Measurements from ENCODE around the gene TMCO6.
"Not testable (repeated sequence)": the region's sequence is repeated elsewhere in the genome, so short reads cannot be mapped to it uniquely, and the experiment has no call there.

The TMCO6 gene

DNA sequence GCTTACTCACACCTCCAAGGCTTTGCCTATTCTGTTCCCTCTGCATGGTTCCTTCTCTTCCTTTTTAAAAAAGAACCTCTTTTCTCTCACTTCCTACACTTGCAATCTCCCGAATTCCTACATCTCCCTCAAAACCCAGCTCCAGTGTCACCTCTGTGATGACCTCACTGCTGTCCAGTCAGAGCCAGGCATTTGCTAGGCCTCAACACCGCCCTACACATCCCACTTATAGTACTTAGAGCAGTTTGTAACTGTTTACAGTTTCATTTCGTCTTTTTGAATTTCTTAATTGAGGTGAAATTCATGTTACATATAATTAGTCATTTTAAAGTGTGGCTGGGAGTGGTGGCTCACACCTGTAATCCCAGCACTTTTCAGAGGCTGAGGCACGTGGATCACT lies 37.1 kb upstream of the TMCO6 start (continued):
- TF ChIP-seq ZFP30 (CRISPR knock-in tag; IDR thresholded peaks at IDR 0.05) (no peak), RARB (CRISPR knock-in tag; IDR thresholded peaks at IDR 0.05) (no peak)
- TF ChIP-seq, protein P1, sequence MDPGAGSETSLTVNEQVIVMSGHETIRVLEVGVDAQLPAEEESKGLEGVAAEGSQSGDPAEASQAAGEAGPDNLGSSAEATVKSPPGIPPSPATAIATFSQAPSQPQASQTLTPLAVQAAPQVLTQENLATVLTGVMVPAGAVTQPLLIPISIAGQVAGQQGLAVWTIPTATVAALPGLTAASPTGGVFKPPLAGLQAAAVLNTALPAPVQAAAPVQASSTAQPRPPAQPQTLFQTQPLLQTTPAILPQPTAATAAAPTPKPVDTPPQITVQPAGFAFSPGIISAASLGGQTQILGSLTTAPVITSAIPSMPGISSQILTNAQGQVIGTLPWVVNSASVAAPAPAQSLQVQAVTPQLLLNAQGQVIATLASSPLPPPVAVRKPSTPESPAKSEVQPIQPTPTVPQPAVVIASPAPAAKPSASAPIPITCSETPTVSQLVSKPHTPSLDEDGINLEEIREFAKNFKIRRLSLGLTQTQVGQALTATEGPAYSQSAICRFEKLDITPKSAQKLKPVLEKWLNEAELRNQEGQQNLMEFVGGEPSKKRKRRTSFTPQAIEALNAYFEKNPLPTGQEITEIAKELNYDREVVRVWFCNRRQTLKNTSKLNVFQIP (CRISPR knock-in tag; IDR thresholded peaks at IDR 0.05; ENCODE audit: borderline replicate concordance, low read depth): no peak

DNA sequence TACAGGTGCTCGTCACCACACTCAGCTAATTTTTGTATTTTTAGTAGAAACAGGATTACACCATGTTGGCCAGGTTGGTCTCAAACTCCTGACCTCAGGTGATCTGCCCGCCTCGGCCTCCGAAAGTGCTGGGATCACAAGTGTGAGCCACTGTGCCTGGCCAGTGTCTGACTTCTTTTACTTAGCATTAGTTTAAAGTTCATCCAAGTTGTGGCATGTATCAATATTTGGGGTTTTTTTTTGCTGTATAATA lies 35.9 kb upstream of the TMCO6 start:
- ATAC-seq: not testable (repeated sequence)

DNA sequence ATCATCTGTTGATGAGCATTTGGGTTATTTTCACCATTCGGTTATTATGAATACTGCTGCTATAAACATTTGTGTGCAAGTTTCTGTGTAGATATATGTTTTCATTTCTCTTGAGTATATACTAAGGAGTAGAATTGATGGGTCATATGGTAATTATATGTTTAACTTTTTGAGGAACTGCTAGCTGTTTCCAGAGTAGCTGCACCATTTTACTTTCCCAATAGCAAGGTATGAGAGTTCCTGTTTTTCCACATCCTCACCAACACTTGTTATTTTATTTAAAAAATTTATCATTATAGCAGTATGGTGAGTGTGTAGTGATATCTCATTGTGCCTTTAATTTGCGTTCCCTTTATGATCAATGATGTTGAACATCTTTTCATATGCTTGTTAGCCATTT lies 35.5 kb upstream of the TMCO6 start:
- no peak for ATAC-seq
- TF ChIP-seq ZC3H10 (CRISPR knock-in tag; IDR thresholded peaks at IDR 0.05) (no peak), ESRRG (CRISPR knock-in tag; IDR thresholded peaks at IDR 0.05) (no peak), ARNTL (CRISPR knock-in tag; IDR thresholded peaks at IDR 0.05; ENCODE audit: borderline replicate concordance, low read depth) (no peak), ZFP30 (CRISPR knock-in tag; IDR thresholded peaks at IDR 0.05) (no peak), ZNF70 (CRISPR knock-in tag; IDR thresholded peaks at IDR 0.05) (no peak), ISL1 (CRISPR knock-in tag; IDR thresholded peaks at IDR 0.05) (no peak), TOX (CRISPR knock-in tag; IDR thresholded peaks at IDR 0.05; ENCODE audit: borderline replicate concordance) (no peak), ZFP3 (CRISPR knock-in tag; IDR thresholded peaks at IDR 0.05) (no peak)

DNA sequence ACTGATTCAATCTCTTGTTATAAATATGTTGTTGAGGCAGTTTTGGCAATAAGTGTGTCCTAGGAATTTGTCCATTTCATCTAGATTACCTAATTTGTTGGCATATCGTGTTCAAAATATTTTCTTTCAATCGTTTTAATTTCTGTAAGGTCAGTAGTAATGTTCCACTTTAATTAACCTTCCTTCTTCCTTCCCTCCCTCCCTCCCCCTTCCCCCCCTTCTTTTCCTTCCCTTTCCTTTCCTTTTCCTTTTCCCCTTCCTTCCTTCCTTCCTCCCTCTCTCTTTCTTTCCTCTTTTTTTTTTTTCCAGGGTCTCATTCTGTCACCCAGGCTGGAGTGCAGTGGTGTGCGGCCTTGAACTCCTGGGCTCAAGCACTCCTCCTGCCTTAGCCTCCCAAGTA lies 33.4 kb upstream of the TMCO6 start:
- ATAC-seq: no peak
- TF ChIP-seq ARNTL (CRISPR knock-in tag; IDR thresholded peaks at IDR 0.05; ENCODE audit: borderline replicate concordance, low read depth) (no peak), ZNF565 (CRISPR knock-in tag; conservative IDR thresholded peaks at IDR 0.05; ENCODE audit: low read depth) (no peak), GLIS3 (CRISPR knock-in tag; IDR thresholded peaks at IDR 0.05) (no peak), RARB (CRISPR knock-in tag; IDR thresholded peaks at IDR 0.05) (no peak), CSDC2 (CRISPR knock-in tag; IDR thresholded peaks at IDR 0.05) (no peak), PPARA (CRISPR knock-in tag; IDR thresholded peaks at IDR 0.05; ENCODE audit: borderline replicate concordance) (no peak), TCF4 (CRISPR knock-in tag; IDR thresholded peaks at IDR 0.05; ENCODE audit: borderline replicate concordance) (no peak), ZFP30 (CRISPR knock-in tag; IDR thresholded peaks at IDR 0.05) (no peak), ZNF70 (CRISPR knock-in tag; IDR thresholded peaks at IDR 0.05) (no peak)
- TF ChIP-seq, protein P1 (CRISPR knock-in tag; IDR thresholded peaks at IDR 0.05; ENCODE audit: borderline replicate concordance, low read depth): no peak

DNA sequence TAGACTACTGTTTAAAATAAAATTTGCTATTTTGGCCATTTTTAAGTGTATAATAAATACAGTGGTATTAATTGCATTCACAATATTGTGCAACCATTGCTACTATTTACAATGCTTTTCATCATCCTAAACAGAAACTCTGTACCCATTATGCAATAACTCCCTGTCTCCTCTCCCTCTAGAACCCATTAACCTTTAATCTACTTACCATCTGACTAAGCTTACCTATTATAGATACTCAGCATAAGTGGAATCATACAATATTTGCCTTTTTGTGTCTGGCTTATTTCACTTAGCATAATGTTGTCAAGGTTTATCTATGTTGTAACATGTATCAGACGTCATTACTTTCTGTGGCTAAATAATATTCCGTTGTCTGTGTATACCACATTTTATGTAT lies 32.2 kb upstream of the TMCO6 start:
- no peak for ATAC-seq
- TF ChIP-seq ISL1 (CRISPR knock-in tag; IDR thresholded peaks at IDR 0.05) (peak; percentile 78), ZFP3 (CRISPR knock-in tag; IDR thresholded peaks at IDR 0.05) (no peak)

DNA sequence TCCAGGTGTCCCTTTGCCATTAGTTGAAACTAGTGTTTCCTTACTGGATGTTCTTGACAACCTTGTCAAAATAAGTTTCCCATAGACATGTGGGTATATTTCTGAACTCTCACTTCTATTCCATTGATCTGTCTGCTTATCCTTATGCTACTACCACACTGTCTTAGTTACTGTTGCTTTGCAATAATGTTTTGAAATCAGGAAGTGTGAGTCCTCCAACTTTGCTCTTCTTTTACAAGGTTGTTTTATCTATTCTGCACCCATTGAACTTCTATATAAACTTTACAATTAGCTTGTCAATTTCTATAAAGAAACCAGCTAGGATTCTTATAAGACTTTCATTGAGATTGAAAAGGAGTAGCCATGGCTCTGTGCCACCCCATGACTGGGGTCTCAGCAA lies 30.5 kb upstream of the TMCO6 start:
- TF ChIP-seq ZNF8 (CRISPR knock-in tag; IDR thresholded peaks at IDR 0.05): no peak
- no peak for TF ChIP-seq GLIS3 (CRISPR knock-in tag; IDR thresholded peaks at IDR 0.05)
- no peak for TF ChIP-seq RARB (CRISPR knock-in tag; IDR thresholded peaks at IDR 0.05)
- no peak for ATAC-seq

DNA sequence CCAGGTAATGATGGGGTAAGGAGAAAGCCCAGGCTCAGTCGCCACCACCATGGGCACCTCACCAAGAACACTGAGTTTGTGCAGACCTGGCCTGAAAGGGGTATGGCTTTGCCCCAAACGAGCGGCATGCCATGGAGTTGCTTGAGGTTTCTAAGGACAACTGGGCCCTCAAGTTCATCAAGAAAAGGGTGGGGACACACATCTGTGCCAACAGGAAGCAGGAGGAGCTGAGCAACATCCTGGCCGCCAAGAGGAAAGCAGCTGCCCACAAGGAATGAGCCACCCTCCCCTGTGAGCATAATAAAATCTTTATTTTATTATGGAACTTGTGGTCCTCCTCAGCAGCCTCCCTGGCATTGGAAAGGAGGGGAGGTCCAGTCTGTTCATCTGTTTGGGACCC lies 30.1 kb upstream of the TMCO6 start:
- ATAC-seq: no peak
- TF ChIP-seq, protein P2, sequence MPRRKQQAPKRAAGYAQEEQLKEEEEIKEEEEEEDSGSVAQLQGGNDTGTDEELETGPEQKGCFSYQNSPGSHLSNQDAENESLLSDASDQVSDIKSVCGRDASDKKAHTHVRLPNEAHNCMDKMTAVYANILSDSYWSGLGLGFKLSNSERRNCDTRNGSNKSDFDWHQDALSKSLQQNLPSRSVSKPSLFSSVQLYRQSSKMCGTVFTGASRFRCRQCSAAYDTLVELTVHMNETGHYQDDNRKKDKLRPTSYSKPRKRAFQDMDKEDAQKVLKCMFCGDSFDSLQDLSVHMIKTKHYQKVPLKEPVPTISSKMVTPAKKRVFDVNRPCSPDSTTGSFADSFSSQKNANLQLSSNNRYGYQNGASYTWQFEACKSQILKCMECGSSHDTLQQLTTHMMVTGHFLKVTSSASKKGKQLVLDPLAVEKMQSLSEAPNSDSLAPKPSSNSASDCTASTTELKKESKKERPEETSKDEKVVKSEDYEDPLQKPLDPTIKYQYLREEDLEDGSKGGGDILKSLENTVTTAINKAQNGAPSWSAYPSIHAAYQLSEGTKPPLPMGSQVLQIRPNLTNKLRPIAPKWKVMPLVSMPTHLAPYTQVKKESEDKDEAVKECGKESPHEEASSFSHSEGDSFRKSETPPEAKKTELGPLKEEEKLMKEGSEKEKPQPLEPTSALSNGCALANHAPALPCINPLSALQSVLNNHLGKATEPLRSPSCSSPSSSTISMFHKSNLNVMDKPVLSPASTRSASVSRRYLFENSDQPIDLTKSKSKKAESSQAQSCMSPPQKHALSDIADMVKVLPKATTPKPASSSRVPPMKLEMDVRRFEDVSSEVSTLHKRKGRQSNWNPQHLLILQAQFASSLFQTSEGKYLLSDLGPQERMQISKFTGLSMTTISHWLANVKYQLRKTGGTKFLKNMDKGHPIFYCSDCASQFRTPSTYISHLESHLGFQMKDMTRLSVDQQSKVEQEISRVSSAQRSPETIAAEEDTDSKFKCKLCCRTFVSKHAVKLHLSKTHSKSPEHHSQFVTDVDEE (CRISPR knock-in tag; IDR thresholded peaks at IDR 0.05): no peak
- TF ChIP-seq, protein P1 (CRISPR knock-in tag; IDR thresholded peaks at IDR 0.05; ENCODE audit: borderline replicate concordance, low read depth): no peak
- no peak for TF ChIP-seq RARB (CRISPR knock-in tag; IDR thresholded peaks at IDR 0.05)
- TF ChIP-seq OSR1 (CRISPR knock-in tag; IDR thresholded peaks at IDR 0.05): no peak
- no peak for TF ChIP-seq CSDC2 (CRISPR knock-in tag; IDR thresholded peaks at IDR 0.05)
- TF ChIP-seq SNAI2 (CRISPR knock-in tag; IDR thresholded peaks at IDR 0.05): no peak
- no peak for TF ChIP-seq ARNTL (CRISPR knock-in tag; IDR thresholded peaks at IDR 0.05; ENCODE audit: borderline replicate concordance, low read depth)
- TF ChIP-seq PPARA (CRISPR knock-in tag; IDR thresholded peaks at IDR 0.05; ENCODE audit: borderline replicate concordance): no peak
- no peak for TF ChIP-seq ISL1 (CRISPR knock-in tag; IDR thresholded peaks at IDR 0.05)
- TF ChIP-seq, protein P3, sequence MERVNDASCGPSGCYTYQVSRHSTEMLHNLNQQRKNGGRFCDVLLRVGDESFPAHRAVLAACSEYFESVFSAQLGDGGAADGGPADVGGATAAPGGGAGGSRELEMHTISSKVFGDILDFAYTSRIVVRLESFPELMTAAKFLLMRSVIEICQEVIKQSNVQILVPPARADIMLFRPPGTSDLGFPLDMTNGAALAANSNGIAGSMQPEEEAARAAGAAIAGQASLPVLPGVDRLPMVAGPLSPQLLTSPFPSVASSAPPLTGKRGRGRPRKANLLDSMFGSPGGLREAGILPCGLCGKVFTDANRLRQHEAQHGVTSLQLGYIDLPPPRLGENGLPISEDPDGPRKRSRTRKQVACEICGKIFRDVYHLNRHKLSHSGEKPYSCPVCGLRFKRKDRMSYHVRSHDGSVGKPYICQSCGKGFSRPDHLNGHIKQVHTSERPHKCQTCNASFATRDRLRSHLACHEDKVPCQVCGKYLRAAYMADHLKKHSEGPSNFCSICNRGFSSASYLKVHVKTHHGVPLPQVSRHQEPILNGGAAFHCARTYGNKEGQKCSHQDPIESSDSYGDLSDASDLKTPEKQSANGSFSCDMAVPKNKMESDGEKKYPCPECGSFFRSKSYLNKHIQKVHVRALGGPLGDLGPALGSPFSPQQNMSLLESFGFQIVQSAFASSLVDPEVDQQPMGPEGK (CRISPR knock-in tag; IDR thresholded peaks at IDR 0.05; ENCODE audit: borderline replicate concordance): no peak
- no peak for TF ChIP-seq ZC3H10 (CRISPR knock-in tag; IDR thresholded peaks at IDR 0.05)
- no peak for TF ChIP-seq ESRRG (CRISPR knock-in tag; IDR thresholded peaks at IDR 0.05)
- no peak for TF ChIP-seq GLIS3 (CRISPR knock-in tag; IDR thresholded peaks at IDR 0.05)
- TF ChIP-seq BACH2 (CRISPR knock-in tag; IDR thresholded peaks at IDR 0.05; ENCODE audit: borderline replicate concordance): no peak
